ENCODE measurements around the gene MAP4K3.

GRCh38 chr2:39368376-39368775 lies 68.7 kb downstream of the MAP4K3 start:
- TF ChIP-seq CEBPB (IDR thresholded peaks at IDR 0.05; ENCODE audit: low read depth, low read length): no peak
- TF ChIP-seq, protein P1, sequence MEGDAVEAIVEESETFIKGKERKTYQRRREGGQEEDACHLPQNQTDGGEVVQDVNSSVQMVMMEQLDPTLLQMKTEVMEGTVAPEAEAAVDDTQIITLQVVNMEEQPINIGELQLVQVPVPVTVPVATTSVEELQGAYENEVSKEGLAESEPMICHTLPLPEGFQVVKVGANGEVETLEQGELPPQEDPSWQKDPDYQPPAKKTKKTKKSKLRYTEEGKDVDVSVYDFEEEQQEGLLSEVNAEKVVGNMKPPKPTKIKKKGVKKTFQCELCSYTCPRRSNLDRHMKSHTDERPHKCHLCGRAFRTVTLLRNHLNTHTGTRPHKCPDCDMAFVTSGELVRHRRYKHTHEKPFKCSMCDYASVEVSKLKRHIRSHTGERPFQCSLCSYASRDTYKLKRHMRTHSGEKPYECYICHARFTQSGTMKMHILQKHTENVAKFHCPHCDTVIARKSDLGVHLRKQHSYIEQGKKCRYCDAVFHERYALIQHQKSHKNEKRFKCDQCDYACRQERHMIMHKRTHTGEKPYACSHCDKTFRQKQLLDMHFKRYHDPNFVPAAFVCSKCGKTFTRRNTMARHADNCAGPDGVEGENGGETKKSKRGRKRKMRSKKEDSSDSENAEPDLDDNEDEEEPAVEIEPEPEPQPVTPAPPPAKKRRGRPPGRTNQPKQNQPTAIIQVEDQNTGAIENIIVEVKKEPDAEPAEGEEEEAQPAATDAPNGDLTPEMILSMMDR (conservative IDR thresholded peaks at IDR 0.05; ENCODE audit: low read depth, low read length): no peak
- no peak for TF ChIP-seq CHD1 (IDR thresholded peaks at IDR 0.05; ENCODE audit: low read depth, low read length)
- no peak for TF ChIP-seq POLR2A (IDR thresholded peaks at IDR 0.05; ENCODE audit: low read depth, low read length)
- TF ChIP-seq RFX5 (IDR thresholded peaks at IDR 0.05; ENCODE audit: low read depth, low read length): no peak
- TF ChIP-seq RAD21 (IDR thresholded peaks at IDR 0.05; ENCODE audit: low read length): no peak

All from IMR-90 (cell line).